Fibroblast of mammary gland (primary cell): ENCODE measurements around the gene SLC23A2.

Source experiments
- DNase-seq: peaks from one replicate; pipeline ENCODE4 v3.0.0-alpha.2; 2010; ENCODE audit warnings: low read depth
- H3K4me3 ChIP-seq: 2 replicates; pipeline ENCODE4 v1.5.1; 2011; ENCODE audit warnings: low read depth, mild to moderate bottlenecking, low read length, moderate library complexity; ENCODE audit not compliant: control insufficient read depth
- CTCF ChIP-seq: conservative IDR thresholded peaks from 2 replicates; pipeline ENCODE4 v1.5.1; 2011; ENCODE audit warnings: low read depth, low read length, inconsistent platforms; ENCODE audit not compliant: control insufficient read depth, insufficient read depth

The SLC23A2 gene

DNA sequence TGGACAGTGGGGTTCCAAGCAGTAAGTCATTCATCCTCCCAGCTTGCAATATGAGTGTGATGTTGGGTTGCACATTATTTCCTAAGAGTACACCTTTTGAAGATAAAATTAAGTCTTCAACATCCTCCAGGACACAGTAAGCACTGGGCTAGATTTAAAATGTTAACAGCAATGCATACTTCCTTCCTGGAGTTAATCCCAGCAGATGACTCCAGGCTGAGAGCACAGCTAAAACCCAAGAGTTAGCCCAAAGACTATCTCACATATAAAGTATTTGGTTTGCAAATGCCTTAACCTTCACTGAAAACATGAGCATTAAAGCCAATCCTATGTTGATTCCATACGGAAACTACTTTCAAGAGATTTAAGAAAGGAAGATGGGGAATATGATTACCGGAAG, 69.2 kb downstream of the SLC23A2 start:
- DNase-seq, result no peak

DNA sequence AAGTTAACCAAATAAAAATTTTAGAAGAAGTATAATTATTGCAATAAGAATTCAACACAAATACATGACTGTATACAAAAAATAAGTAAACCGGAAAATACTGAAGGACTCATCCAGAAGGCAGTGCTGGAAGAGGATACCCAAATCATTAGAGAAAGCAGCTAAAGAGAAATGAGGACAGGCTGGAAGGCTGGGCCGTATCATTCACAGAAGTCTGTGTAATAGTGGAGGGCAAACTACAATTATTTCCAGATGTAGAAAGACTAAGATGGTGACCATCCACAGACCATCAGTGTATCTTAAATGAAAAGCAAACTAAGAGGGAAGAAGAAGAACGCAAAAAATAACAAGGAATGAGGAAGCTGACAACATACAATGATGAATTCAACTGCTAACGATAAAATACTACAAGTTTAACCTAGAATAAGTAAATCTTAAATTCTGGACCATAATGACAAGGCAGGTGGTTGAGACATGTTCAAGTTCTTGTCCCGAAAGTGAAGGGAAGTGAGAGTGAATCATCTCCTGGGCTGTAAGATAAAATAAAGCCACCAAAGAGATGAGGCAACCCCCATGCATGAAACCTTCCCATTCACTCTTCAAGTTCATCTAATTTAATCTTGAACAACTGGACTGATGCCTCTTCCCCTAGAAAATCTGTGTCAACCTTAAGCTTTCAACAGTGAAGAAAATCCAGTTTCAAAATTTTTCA, 71.5 kb downstream of the SLC23A2 start:
- no peak for TF ChIP-seq CTCF
- peak; percentile 49 for DNase-seq
- H3K4me3 ChIP-seq, result no peak overlapping the region

More for the DNA sequence above, 69.2 kb downstream of the SLC23A2 start:
- no peak for TF ChIP-seq CTCF
- H3K4me3 ChIP-seq, result no peak overlapping the region

- H3K4me3 ChIP-seq, result no peak overlapping the region
- DNase-seq, result no peak
- TF ChIP-seq CTCF, result no peak
Measured at GRCh38 chr20:4926531-4927156, 74.7 kb downstream of the SLC23A2 start.

DNA sequence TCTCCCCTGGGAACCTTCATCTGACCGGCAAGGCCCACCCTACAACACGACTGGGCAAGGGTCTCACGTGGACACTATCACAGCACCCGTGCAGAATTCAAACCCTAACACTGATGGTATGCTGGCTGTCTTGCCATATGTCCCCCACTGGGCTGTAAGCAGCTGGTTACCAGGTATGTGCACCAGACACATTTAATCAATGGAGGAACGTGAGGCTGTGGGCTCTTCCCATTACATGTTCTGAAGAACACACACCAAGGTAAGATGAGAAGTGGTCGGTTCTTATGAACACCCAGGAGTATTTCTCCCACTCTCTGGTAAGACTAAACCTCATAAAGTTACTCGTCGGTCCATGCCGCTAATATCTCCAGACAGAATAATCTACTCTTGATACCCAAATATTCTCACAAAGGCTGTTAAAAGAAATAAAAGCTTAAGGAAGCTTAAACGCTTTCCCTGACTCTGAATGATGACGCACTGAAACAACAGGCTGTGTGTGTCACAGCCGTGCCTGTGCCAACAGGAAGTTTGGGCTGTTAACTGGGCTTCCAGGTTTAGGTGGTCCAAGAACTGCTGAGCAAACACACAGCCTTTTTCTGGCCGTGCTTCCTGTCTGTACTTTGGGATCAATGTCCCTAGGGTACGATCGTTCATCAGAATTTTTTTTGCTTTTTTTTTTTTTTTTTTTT, 75.3 kb downstream of the SLC23A2 start:
- peak overlapping the region; percentile 10 for H3K4me3 ChIP-seq
- DNase-seq, result peak; percentile 88
- TF ChIP-seq CTCF, result no peak

DNA sequence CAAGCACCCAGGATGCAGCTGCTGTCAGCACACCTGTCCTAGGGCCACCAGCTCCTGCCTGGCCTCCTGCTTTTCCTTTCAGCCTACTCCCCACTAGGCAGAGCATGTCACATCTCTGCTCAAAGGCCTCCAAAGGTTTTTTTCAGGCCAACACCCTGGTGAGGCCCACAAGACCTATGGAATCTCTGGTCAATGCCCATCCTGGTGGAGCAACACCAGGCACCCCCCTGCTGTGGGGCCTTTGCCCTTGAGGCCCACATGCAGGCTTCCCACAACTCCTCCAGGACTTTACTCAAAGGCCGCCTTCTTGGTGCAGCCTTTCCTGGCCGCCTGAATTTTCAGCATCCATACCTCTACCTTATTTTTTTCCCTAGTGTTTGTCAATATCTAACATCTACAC, 76.9 kb downstream of the SLC23A2 start:
- no peak overlapping the region for H3K4me3 ChIP-seq
- DNase-seq, result no peak
- TF ChIP-seq CTCF, result no peak

DNA sequence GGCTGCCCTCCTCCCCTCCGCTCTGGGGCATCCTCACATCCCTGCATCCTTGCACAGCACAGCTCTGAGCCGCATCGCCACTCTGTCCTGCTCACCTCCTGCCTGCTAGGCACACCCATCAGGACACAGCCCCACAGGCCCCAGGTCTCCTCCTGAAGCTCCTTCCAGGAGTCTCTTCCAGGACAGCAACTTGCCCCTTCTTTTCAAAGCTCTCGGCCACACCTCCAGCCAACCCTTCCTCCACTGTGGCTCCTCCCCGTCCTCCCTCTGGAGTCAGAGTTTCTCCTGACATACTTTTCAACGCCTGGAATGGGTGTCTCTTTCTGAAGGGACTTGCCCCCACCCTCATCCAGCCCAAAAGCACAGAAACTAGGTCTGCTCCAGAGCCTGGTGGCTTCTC, 77.3 kb downstream of the SLC23A2 start:
- DNase-seq, result no peak
- no peak overlapping the region for H3K4me3 ChIP-seq
- no peak for TF ChIP-seq CTCF
